HTERT RPE-1 (cell line): ENCODE measurements around the gene NDUFA5.

Source experiments
- in situ Hi-C: fragments of 300-500 bp; cut with MboI; formaldehyde crosslinking; loops from 4 replicates; pipeline ENCODE4 v1.14.3; 2020; ENCODE audit warnings: low sequenced_read_pairs

The NDUFA5 gene

GRCh38 chr7:123522066-123522465 is 35.6 kb downstream of the NDUFA5 start:
- in situ Hi-C loops, result no loop called here

DNA sequence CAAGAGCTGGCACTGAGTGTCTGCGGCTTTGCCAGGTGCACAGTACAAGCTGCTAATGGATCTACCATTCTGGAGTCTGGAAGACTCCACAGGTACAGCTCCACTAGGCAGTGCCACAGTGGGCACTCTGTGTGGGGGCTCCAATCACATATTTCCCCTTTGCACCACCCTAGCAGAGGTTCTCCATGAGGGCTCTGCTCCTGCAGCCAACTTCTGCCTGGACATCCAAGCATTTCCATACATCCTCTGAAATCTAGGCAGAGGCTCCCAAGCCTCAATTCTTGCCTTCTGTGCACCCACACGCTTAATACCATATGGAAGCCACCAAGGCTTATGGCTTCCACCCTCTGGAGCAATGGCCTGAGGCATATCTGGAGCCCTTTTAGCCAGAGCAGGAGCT is 52.4 kb downstream of the NDUFA5 start:
- in situ Hi-C loops, result no loop called here

DNA sequence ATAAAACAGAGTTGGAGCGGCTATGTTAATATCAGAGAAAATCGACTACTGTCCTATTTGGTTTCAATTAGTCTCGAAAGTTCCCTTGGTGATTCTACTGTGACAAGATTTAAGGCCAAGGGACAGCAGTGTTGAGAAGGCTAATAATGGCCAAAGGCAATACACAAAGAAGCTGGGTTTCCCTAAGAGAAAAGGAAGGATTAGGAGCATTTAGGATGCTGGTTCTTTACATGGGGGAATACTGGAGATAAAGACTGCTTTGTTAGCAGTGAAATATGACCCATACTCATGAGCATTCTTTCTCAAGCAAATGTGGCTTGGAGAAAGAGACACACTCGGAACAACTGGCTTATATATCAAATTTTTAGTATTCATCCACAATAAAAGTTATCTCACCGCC is 55.4 kb downstream of the NDUFA5 start:
- in situ Hi-C loops, result no loop called here

- in situ Hi-C loops, result no loop called here
Observed at GRCh38 chr7:123500878-123501489, 56.6 kb downstream of the NDUFA5 start.

- in situ Hi-C loops, result no loop called here
Observed at GRCh38 chr7:123499211-123499970, 58.2 kb downstream of the NDUFA5 start.

DNA sequence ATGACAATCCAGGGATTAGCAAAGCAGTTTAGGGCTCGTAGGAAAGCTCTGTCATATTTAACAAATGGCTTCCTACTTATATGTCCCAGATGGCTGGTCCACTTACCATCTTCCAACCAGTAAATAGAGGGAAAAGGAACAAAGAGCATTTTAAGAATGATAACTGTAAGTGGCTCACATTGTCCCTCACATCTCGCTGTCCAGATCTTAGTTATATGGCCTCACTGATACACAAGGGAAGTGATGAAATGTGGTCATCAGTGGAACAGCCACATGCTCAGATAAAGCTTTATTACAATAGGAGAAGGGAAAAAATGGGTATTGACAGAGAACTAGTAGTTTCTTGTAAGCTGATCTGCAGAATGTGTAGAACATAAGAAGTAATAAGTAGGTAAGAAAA is 59.0 kb downstream of the NDUFA5 start:
- in situ Hi-C loops, result no loop called here

DNA sequence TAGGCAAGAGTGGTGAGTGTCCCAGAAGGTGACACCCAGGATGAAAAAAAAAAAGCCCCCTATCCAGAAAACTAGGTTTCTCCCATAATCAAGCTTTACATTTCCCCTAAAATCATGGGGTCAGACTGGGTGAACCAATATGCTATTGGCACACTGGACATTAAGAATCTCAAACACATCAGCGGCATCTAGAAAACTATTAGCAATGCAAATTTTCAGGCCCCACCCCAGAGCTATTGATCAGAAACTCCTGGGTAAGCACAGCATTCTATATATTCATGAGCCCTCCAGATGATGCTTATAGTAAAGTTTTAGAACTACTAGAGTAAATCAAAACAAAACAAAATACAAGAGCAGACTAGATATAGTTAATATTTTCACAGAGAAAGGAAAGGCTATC is 59.6 kb downstream of the NDUFA5 start:
- in situ Hi-C loops, result no loop called here

GRCh38 chr7:123494193-123494796 is 63.3 kb downstream of the NDUFA5 start:
- in situ Hi-C loops, result no loop called here

DNA sequence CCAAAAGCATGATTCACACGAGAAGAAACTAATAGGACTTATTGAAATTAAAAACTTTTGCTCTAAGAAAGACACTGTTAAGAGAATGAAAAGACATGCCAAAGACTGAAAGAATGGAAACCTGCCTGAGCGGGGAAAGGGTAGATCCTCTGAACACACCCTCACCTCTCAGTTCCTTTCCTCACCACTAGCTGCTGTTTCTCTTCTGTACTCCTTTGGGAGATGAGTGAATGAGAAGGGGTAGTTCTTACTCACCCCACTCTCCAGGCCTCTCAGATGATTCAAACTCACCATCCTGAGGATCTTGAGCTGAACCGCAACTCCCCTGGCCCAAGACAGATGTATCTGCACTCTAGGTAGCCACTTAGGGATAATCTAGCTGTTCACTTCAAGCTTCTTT is 65.1 kb downstream of the NDUFA5 start:
- in situ Hi-C loops, result no loop called here
